Measurements from ENCODE around the gene DNAAF8.
"Not testable (repeated sequence)": the region's sequence is repeated elsewhere in the genome, so short reads cannot be mapped to it uniquely, and the experiment has no call there.

DNAAF8 gene

GRCh38 chr16:4733747-4734062 is 632 bp upstream of the DNAAF8 start:
- no peak for TF ChIP-seq CTCF (IDR thresholded peaks at IDR 0.05; ENCODE audit: control insufficient read depth, extremely low read depth, insufficient read depth)
- H3K4me3 ChIP-seq (ENCODE audit: low read depth, low read length) = peak overlapping the region; percentile 98
- DNase-seq (ENCODE audit: low read depth) = no peak

GRCh38 chr16:4734730-4735535 is 596 bp downstream of the DNAAF8 start:
- peak overlapping the region; percentile 98 for H3K4me3 ChIP-seq (ENCODE audit: low read depth, low read length)
- DNase-seq (ENCODE audit: low read depth) = peak; percentile 13
- TF ChIP-seq CTCF (IDR thresholded peaks at IDR 0.05; ENCODE audit: control insufficient read depth, extremely low read depth, insufficient read depth) = no peak

GRCh38 chr16:4736546-4736945 is 2.2 kb downstream of the DNAAF8 start:
- no peak for DNase-seq (ENCODE audit: low read depth)
- no peak overlapping the region for H3K4me3 ChIP-seq (ENCODE audit: low read depth, low read length)
- no peak for TF ChIP-seq CTCF (IDR thresholded peaks at IDR 0.05; ENCODE audit: control insufficient read depth, extremely low read depth, insufficient read depth)

- TF ChIP-seq CTCF (IDR thresholded peaks at IDR 0.05; ENCODE audit: control insufficient read depth, extremely low read depth, insufficient read depth) = no peak
- no peak for DNase-seq (ENCODE audit: low read depth)
- H3K4me3 ChIP-seq (ENCODE audit: low read depth, low read length) = no peak overlapping the region
Observed at GRCh38 chr16:4737545-4737944, 3.2 kb downstream of the DNAAF8 start.

- DNase-seq (ENCODE audit: low read depth); H3K4me3 ChIP-seq (ENCODE audit: low read depth, low read length): not testable (repeated sequence)
Observed at GRCh38 chr16:4738370-4738769, 4.0 kb downstream of the DNAAF8 start.

- DNase-seq (ENCODE audit: low read depth) = no peak
- H3K4me3 ChIP-seq (ENCODE audit: low read depth, low read length) = no peak overlapping the region
- no peak for TF ChIP-seq CTCF (IDR thresholded peaks at IDR 0.05; ENCODE audit: control insufficient read depth, extremely low read depth, insufficient read depth)
Observed at GRCh38 chr16:4743226-4743878, 9.0 kb downstream of the DNAAF8 start.

GRCh38 chr16:4744555-4745273 is 10.4 kb downstream of the DNAAF8 start:
- no peak for TF ChIP-seq CTCF (IDR thresholded peaks at IDR 0.05; ENCODE audit: control insufficient read depth, extremely low read depth, insufficient read depth)
- DNase-seq (ENCODE audit: low read depth) = no peak

More at GRCh38 chr16:4744555-4745273, 10.4 kb downstream of the DNAAF8 start:
- no peak overlapping the region for H3K4me3 ChIP-seq (ENCODE audit: low read depth, low read length)
